Mucosa of descending colon (tissue), 3 donors: ENCODE measurements around the gene ST6GALNAC6. TPM values are rescaled to one million over a fixed set of nuclear protein-coding genes. Genes with fewer than 3 reads are reported as not detected.

Experiments used
- ATAC-seq: fragments of 200-7000 bp; cut with Tn5 transposase; one replicate; pipeline ENCODE4 v1.9.1; 2020; ENCODE audit warnings: mild to moderate bottlenecking, moderate library complexity
- DNase-seq, 3 donors: peaks; one replicate each; pipeline ENCODE4 v3.0.0-alpha.2; 2020
- H3K36me3 ChIP-seq: fragments of 200-600 bp; one replicate; pipeline ENCODE4 v1.8.0; 2021; ENCODE audit warnings: low read depth, mild to moderate bottlenecking
- H3K4me1 ChIP-seq: fragments of 200-600 bp; one replicate; pipeline ENCODE4 v1.8.0; 2021; ENCODE audit warnings: low read depth, mild to moderate bottlenecking
- H3K4me3 ChIP-seq: fragments of 200-600 bp; one replicate; pipeline ENCODE4 v1.8.0; 2021; ENCODE audit warnings: mild to moderate bottlenecking
- H3K9me3 ChIP-seq: fragments of 200-600 bp; one replicate; pipeline ENCODE4 v1.8.0; 2021; ENCODE audit warnings: mild to moderate bottlenecking
- intact Hi-C, 2 donors: fragments of 100-400 bp; cut with DNase I in 1 of 2; cut with micrococcal nuclease in 1 of 2; formaldehyde crosslinking; loops; one replicate each; pipeline versions ENCODE4 v1.11.0 to v1.11.1; 2022; cut with DNase I, micrococcal nuclease
- total RNA-seq, 3 donors: library from RNA; stranded (reverse); fragmentation: NEBNext Ultra II Directional in 2 of 3; extraction: Animal tissue kit (Norgen Biotek cat#: 25700) in 2 of 3; gene quantifications; one replicate each; pipeline versions ENCODE4 v1.2.1 to v1.2.4, GENCODE V29; 2021 to 2023
- TF ChIP-seq, protein P1 (sequence below): fragments of 200-600 bp; IDR thresholded peaks from one replicate; pipeline ENCODE4 v1.8.0; 2022; ENCODE audit warnings: antibody characterized with exemption, mild to moderate bottlenecking
- donor health status: DM: no; HTN: no; CAD: no; lungs with moderate emphysema.
- donor health status: DM: no; HTN: no; CAD: no.
- donor health status: DM: no; HTN: yes; CAD: no.

Gene ST6GALNAC6
- total RNA-seq, 3 donors from 2014 or later: 121 to 266 (median 175) TPM

DNA sequence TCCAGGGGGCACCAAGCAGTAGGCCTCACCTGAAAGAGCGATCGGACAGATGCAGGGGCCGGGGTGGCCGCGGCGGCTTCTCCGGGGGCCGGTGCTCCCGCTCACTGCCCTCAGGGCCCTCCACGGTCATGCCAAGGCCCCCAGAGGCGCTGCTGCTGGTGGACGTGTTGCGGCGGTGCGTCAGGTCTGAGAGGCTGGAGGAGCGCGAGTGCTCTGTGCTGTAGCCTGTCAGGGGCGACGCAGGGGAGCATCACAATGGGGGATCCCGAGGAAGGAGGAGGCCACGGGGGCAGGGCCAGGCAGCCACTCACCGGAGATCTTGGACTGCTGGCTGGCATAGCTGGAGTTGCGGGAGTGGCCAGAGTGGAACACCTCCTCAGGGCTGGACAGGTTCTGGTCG, 45.9 kb upstream of the ST6GALNAC6 start:
- no peak for ATAC-seq
- intact Hi-C loops: loop anchor here in 1 of 2 donors (10.0 kb wide), 1 partner anchor 169 kb away; no protein-coding TSS in a partner anchor

GRCh38 chr9:127944586-127945218, 45.3 kb upstream of the ST6GALNAC6 start:
- Histone ChIP-seq H3K4me1 (peaks cover 3% of the 10 kb centered on the region), H3K9me3 (no peaks in the 10 kb centered on the region), H3K36me3 (peaks cover 5% of the 10 kb centered on the region), H3K4me3 (no peak overlapping the region)
- intact Hi-C loops: loop anchor here in 1 of 2 donors (5.0 to 10.0 kb wide), 2 partner anchors 93 to 170 kb away; no protein-coding TSS in a partner anchor
- peak in 1 of 3 donors; percentile 56 for DNase-seq
- TF ChIP-seq, protein P1, sequence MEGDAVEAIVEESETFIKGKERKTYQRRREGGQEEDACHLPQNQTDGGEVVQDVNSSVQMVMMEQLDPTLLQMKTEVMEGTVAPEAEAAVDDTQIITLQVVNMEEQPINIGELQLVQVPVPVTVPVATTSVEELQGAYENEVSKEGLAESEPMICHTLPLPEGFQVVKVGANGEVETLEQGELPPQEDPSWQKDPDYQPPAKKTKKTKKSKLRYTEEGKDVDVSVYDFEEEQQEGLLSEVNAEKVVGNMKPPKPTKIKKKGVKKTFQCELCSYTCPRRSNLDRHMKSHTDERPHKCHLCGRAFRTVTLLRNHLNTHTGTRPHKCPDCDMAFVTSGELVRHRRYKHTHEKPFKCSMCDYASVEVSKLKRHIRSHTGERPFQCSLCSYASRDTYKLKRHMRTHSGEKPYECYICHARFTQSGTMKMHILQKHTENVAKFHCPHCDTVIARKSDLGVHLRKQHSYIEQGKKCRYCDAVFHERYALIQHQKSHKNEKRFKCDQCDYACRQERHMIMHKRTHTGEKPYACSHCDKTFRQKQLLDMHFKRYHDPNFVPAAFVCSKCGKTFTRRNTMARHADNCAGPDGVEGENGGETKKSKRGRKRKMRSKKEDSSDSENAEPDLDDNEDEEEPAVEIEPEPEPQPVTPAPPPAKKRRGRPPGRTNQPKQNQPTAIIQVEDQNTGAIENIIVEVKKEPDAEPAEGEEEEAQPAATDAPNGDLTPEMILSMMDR: no peak
- ATAC-seq: no peak

More for the DNA sequence above, 45.9 kb upstream of the ST6GALNAC6 start:
- no peak overlapping the region for H3K4me3 ChIP-seq
- DNase-seq: no peak
- peaks cover 3% of the 10 kb centered on the region for H3K4me1 ChIP-seq
- peaks cover 5% of the 10 kb centered on the region for H3K36me3 ChIP-seq
- TF ChIP-seq, protein P1: no peak
- no peaks in the 10 kb centered on the region for H3K9me3 ChIP-seq

- TF ChIP-seq, protein P1: peak; percentile 92
- DNase-seq (peak; percentile 89 to 91 (median 89)), ATAC-seq (peak; percentile 85)
- Histone ChIP-seq H3K4me3 (no peak overlapping the region), H3K4me1 (peaks cover 3% of the 10 kb centered on the region), H3K9me3 (no peaks in the 10 kb centered on the region), H3K36me3 (peaks cover 5% of the 10 kb centered on the region)
- intact Hi-C loops: loop anchor here (2.0 to 10.0 kb wide), 3 partner anchors 91 to 171 kb away; no protein-coding TSS in a partner anchor
Measured at GRCh38 chr9:127943731-127944144, 44.3 kb upstream of the ST6GALNAC6 start.

DNA sequence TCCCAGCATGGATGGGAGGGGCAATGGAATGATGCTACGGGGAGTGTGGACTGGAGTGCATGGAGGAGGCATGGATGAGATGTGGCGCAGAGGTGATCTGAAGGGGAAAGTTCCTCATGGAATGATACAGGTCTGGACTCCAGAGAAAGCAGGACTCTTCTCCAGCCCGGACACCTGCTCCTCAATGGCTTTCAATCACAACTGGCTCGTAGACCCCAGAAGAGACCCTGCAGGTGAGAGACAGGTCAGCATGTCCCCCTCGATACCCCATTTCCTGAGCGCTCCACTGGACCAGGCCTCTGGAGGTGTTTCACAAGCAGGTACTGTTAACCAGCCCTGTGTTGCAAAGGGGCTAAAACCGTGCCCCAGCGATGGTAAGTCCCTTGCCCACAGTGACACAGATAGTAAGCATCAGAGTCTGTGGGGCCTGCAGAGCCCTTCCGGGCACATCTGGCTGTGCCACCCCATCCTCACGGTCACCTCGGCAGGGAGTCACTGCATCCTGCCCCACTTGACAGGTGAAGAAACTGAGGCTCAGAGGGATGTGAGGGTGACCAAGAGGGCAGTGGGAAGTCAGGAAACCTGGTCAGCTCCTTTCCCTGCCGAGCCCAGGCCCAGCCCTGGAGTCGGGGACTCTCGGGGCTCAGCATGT, 43.7 kb upstream of the ST6GALNAC6 start:
- Histone ChIP-seq H3K36me3 (peaks cover 5% of the 10 kb centered on the region), H3K9me3 (no peaks in the 10 kb centered on the region), H3K4me1 (peaks cover 5% of the 10 kb centered on the region), H3K4me3 (no peak overlapping the region)
- intact Hi-C loops: loop anchor here (2.0 to 10.0 kb wide), 3 partner anchors 92 to 172 kb away; no protein-coding TSS in a partner anchor
- ATAC-seq (no peak), DNase-seq (peak in 1 of 3 donors; percentile 53)
- TF ChIP-seq, protein P1: no peak

GRCh38 chr9:127942216-127943010, 43.0 kb upstream of the ST6GALNAC6 start:
- no peak overlapping the region for H3K4me3 ChIP-seq
- H3K9me3 ChIP-seq: no peaks in the 10 kb centered on the region
- intact Hi-C loops: loop anchor here (2.0 to 10.0 kb wide), 3 partner anchors 92 to 172 kb away; no protein-coding TSS in a partner anchor
- H3K36me3 ChIP-seq: peaks cover 5% of the 10 kb centered on the region
- peak; percentile 53 to 76 (median 70) for DNase-seq
- peaks cover 9% of the 10 kb centered on the region for H3K4me1 ChIP-seq
- TF ChIP-seq, protein P1: peak; percentile 73
- peak; percentile 49 for ATAC-seq
